Left lobe of liver (tissue), 2 donors: Measurements from ENCODE around the gene UNC93A. TPM values are rescaled to one million over a fixed set of nuclear protein-coding genes. Genes with fewer than 3 reads are reported as not detected.

Experiments
- ATAC-seq: fragments of 200-7000 bp; cut with Tn5 transposase; one replicate; pipeline ENCODE4 v1.9.1; 2020; ENCODE audit warnings: mild to moderate bottlenecking, moderate library complexity
- DNase-seq: peaks from one replicate; pipeline ENCODE4 v3.0.0-alpha.2; 2020; ENCODE audit warnings: low spot score
- total RNA-seq: library from RNA; stranded (reverse); gene quantifications from one replicate; pipeline ENCODE4 v1.2.1, GENCODE V29; 2021
- donor health status: DM: no; HTN: no; CAD: no; lungs with moderate emphysema.
- donor health status: DM: no; HTN: yes; CAD: no.

Gene UNC93A
- total RNA-seq, 1 donor from 2014 or later = 5.3 TPM

GRCh38 chr6:167293088-167293589, 2.0 kb downstream of the UNC93A start:
- ATAC-seq = no peak
- no peak for DNase-seq

- ATAC-seq (no peak), DNase-seq (no peak)
Observed at GRCh38 chr6:167293590-167294091, 2.5 kb downstream of the UNC93A start.

- no peak for DNase-seq
Observed at GRCh38 chr6:167294241-167294640, 3.1 kb downstream of the UNC93A start.

GRCh38 chr6:167294651-167295494, 3.8 kb downstream of the UNC93A start:
- ATAC-seq = no peak
- no peak for DNase-seq

More at GRCh38 chr6:167294241-167294640, 3.1 kb downstream of the UNC93A start:
- ATAC-seq = no peak

GRCh38 chr6:167295495-167296292, 4.6 kb downstream of the UNC93A start:
- no peak for ATAC-seq
- no peak for DNase-seq

- DNase-seq (no peak), ATAC-seq (no peak)
Observed at GRCh38 chr6:167296293-167296690, 5.2 kb downstream of the UNC93A start.

GRCh38 chr6:167296902-167297301, 5.8 kb downstream of the UNC93A start:
- ATAC-seq (no peak), DNase-seq (no peak)

- DNase-seq = no peak
- ATAC-seq = no peak
Observed at GRCh38 chr6:167298127-167298526, 7.0 kb downstream of the UNC93A start.

- ATAC-seq = no peak
- DNase-seq = no peak
Observed at GRCh38 chr6:167299641-167300308, 8.7 kb downstream of the UNC93A start.

GRCh38 chr6:167300902-167301777, 10.0 kb downstream of the UNC93A start:
- no peak for DNase-seq
- ATAC-seq = no peak

- peak; percentile 92 for ATAC-seq
- no peak for DNase-seq
Observed at GRCh38 chr6:167302074-167302473, 11.0 kb downstream of the UNC93A start.

GRCh38 chr6:167302796-167303195, 11.7 kb downstream of the UNC93A start:
- no peak for ATAC-seq
- DNase-seq = no peak

GRCh38 chr6:167303675-167304625, 12.8 kb downstream of the UNC93A start:
- ATAC-seq (no peak), DNase-seq (no peak)

GRCh38 chr6:167304912-167305311, 13.8 kb downstream of the UNC93A start:
- ATAC-seq (no peak), DNase-seq (no peak)

GRCh38 chr6:167305796-167306195, 14.7 kb downstream of the UNC93A start:
- ATAC-seq (no peak), DNase-seq (no peak)

- no peak for DNase-seq
- ATAC-seq = no peak
Observed at GRCh38 chr6:167306401-167306998, 15.4 kb downstream of the UNC93A start.

GRCh38 chr6:167307342-167307955, 16.3 kb downstream of the UNC93A start:
- DNase-seq = no peak
- no peak for ATAC-seq

GRCh38 chr6:167308207-167308606, 17.1 kb downstream of the UNC93A start:
- ATAC-seq (no peak), DNase-seq (no peak)
